Measurements from ENCODE around the gene IGF2BP2. TPM values are rescaled to one million over a fixed set of nuclear protein-coding genes. Genes with fewer than 3 reads are reported as not detected.

The IGF2BP2 gene
- total RNA-seq, 6 experiments from 2014 or later = 97.2 to 111 (median 100.0) TPM

DNA sequence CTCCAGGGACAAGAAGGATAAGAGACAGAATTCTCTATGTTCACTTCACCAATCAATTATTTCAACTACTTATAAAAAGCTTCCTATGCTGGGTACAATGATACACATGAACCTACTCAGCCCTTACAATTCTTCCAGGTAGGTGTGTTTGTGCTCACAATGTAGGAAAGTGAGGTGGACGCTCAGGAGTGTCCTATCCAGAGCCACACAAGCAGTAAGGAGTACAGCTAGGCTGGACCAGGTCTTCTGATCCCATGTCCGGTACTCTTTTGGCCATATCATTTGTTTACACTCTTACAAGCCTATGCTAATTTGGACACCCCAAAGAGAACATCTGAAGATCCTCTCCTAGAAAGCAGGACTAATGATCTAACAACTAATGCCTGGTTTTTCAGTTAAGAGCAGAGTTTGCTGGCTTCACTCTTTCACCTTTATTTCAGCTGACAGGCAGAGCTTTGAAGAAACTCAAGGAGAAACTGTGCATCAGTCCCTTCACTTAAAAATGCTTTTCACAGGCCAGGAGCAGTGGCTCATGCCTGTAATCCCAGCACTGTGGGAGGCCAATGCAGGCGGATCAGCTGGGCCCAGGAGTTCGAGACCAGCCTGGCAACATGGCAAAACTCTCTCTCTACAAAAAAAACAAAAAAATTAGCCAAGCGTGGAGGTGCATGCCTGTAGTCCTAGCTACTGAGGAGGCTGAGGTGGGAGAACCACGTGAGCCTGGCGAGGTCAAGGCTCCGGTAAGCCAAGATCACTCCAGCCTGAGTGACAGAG lies 27.5 kb downstream of the IGF2BP2 start:
- TF ChIP-seq, protein P1, sequence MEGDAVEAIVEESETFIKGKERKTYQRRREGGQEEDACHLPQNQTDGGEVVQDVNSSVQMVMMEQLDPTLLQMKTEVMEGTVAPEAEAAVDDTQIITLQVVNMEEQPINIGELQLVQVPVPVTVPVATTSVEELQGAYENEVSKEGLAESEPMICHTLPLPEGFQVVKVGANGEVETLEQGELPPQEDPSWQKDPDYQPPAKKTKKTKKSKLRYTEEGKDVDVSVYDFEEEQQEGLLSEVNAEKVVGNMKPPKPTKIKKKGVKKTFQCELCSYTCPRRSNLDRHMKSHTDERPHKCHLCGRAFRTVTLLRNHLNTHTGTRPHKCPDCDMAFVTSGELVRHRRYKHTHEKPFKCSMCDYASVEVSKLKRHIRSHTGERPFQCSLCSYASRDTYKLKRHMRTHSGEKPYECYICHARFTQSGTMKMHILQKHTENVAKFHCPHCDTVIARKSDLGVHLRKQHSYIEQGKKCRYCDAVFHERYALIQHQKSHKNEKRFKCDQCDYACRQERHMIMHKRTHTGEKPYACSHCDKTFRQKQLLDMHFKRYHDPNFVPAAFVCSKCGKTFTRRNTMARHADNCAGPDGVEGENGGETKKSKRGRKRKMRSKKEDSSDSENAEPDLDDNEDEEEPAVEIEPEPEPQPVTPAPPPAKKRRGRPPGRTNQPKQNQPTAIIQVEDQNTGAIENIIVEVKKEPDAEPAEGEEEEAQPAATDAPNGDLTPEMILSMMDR (IDR thresholded peaks at IDR 0.05) = no peak
- Mint-ChIP-seq H3K4me3 (peak overlapping the region; percentile 52), H3K9me3 (no peaks in the 10 kb centered on the region), H3K36me3 (ENCODE audit: low read depth) (peaks cover 18% of the 10 kb centered on the region), H3K27me3 (ENCODE audit: insufficient read depth) (no peaks in the 10 kb centered on the region; the same call in 1 of the 2 replicates), H3K27ac (peak overlapping the region; percentile 90), H3K4me1 (ENCODE audit: low read depth) (peaks cover 71% of the 10 kb centered on the region)
- DNase-seq = no peak

DNA sequence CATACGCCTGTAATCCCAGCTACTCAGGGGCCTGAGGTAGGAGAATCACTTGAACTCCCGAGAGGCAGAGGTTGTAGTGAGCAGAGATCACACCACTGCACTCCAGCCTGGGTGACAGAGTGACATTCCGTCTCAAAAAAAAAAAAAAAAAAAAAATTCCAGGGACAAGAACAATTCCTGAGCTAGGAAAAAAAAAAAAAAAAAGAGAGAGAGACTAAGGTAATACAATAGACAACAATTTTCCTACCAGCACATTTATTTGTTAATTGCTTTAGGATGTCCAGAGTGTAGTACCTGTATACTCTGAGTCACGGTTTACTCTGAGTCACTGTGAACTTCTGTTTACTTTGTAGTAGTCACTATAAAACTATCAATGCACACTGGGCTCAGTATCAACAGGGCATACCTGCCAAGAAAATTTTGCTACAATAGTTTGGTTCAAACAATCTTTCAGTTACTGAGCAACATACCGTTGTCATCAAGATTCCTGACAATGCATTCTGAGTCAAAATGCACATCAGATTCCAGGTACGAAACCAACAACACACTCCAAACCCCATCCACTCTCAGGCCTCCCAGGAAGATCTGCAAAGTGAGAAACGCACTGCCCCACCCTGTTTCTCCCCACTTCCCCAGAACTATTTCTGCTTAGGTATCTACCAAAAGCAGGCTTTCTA lies 28.3 kb downstream of the IGF2BP2 start:
- TF ChIP-seq, protein P1 (IDR thresholded peaks at IDR 0.05) = no peak
- Mint-ChIP-seq H3K27ac (peak overlapping the region; percentile 90), H3K36me3 (ENCODE audit: low read depth) (peaks cover 18% of the 10 kb centered on the region), H3K4me1 (ENCODE audit: low read depth) (peaks cover 72% of the 10 kb centered on the region), H3K4me3 (peak overlapping the region; percentile 52; the same call in 1 of the 2 replicates), H3K9me3 (no peaks in the 10 kb centered on the region), H3K27me3 (ENCODE audit: insufficient read depth) (no peaks in the 10 kb centered on the region; the same call in 1 of the 2 replicates)
- DNase-seq = peak; percentile 71

DNA sequence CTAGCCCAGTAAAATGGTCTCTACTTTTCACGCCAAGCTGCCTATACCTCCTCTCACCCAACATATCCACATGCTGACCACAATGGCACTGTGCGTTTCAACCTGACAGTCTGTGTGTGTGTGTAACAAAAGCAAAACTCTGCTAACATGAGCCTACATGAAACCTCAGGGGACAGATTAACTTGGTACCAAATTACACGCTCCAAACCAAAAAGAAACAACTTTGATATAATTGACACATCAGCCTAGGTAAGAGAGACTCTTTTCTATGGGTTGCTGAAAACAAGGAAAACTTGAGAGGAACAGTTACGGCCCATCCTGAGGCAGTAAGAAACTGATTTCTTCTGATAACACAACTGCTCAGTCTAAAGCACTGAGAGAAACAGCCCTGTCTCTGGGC lies 31.5 kb downstream of the IGF2BP2 start:
- Mint-ChIP-seq H3K36me3 (ENCODE audit: low read depth) (0 out of 2 replicates have a peak, but pooled peaks cover 3% of the 10 kb centered on the region), H3K9me3 (no peaks in the 10 kb centered on the region), H3K27me3 (ENCODE audit: insufficient read depth) (no peaks in the 10 kb centered on the region; the same call in 1 of the 2 replicates), H3K27ac (no peak overlapping the region), H3K4me3 (no peak overlapping the region), H3K4me1 (ENCODE audit: low read depth) (peaks cover 80% of the 10 kb centered on the region)
- no peak for DNase-seq
- TF ChIP-seq, protein P1 (IDR thresholded peaks at IDR 0.05) = no peak

DNA sequence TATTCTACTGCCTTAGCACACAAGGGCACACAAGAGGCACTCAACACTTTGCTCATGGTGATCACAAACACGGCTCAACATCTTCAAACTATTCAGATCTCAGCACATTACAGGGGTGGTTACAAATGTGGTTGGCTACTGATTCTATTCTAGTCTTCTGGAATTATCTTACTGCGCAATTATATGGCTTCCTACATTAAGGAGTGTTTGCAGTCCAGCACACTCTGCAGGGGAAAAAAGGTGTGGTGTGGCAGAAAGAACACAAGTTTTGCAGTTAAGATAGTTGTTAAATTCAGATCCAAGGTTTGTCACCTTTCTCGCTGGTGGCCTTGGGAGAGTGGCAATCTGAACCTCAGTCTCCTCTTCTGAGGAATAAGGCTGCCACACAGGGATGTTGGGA lies 31.9 kb downstream of the IGF2BP2 start:
- DNase-seq = no peak

More for the DNA sequence above, 31.9 kb downstream of the IGF2BP2 start:
- no peaks in the 10 kb centered on the region; the same call in 1 of the 2 replicates for H3K27me3 Mint-ChIP-seq (ENCODE audit: insufficient read depth)
- H3K4me3 Mint-ChIP-seq = no peak overlapping the region
- H3K27ac Mint-ChIP-seq = no peak overlapping the region
- H3K36me3 Mint-ChIP-seq (ENCODE audit: low read depth) = no peaks in the 10 kb centered on the region
- TF ChIP-seq, protein P1 (IDR thresholded peaks at IDR 0.05) = no peak
- H3K4me1 Mint-ChIP-seq (ENCODE audit: low read depth) = peaks cover 76% of the 10 kb centered on the region
- H3K9me3 Mint-ChIP-seq = no peaks in the 10 kb centered on the region
